Mesenchymal stem cell (in vitro differentiated cells and primary cell): ENCODE results near the gene SCN8A.

ENCODE experiments used
- DNase-seq: peaks from one replicate; pipeline ENCODE4 v3.0.0-alpha.2; 2013
- H2AFZ ChIP-seq: one replicate; pipeline ENCODE4 v1.6.1; 2013; ENCODE audit warnings: low read depth, mild to moderate bottlenecking, control low read depth, inconsistent platforms, low read length, moderate library complexity
- H2AK5ac ChIP-seq: 2 replicates; pipeline ENCODE4 v1.6.1; 2013; ENCODE audit warnings: low read length, moderate library complexity, mild to moderate bottlenecking, inconsistent platforms; ENCODE audit not compliant: severe bottlenecking
- H2BK120ac ChIP-seq: one replicate; pipeline ENCODE4 v1.6.1; 2013; ENCODE audit warnings: low read depth, mild to moderate bottlenecking, inconsistent platforms, low read length, moderate library complexity
- H2BK12ac ChIP-seq, 2 experiments: one replicate each; pipeline ENCODE4 v1.6.1; 2013; ENCODE audit warnings: inconsistent platforms in 2 of 2, low read length in 2 of 2, mild to moderate bottlenecking in 2 of 2, moderate library complexity in 2 of 2, control low read depth in 1 of 2
- H2BK15ac ChIP-seq: one replicate; pipeline ENCODE4 v1.6.1; 2013; ENCODE audit warnings: mild to moderate bottlenecking, low read depth, inconsistent platforms; ENCODE audit not compliant: poor library complexity, severe bottlenecking
- H2BK5ac ChIP-seq: 2 replicates; pipeline ENCODE4 v1.6.1; 2013; ENCODE audit warnings: low read depth, mild to moderate bottlenecking, low read length, control low read depth, inconsistent platforms; ENCODE audit not compliant: poor library complexity, severe bottlenecking
- H3K14ac ChIP-seq, 2 experiments: one replicate each; pipeline ENCODE4 v1.6.1; 2013; ENCODE audit warnings: inconsistent platforms in 2 of 2, low read length in 2 of 2, control low read depth in 1 of 2, mild to moderate bottlenecking in 1 of 2, moderate library complexity in 1 of 2
- H3K18ac ChIP-seq, 2 experiments: one replicate each; pipeline ENCODE4 v1.6.1; 2013; ENCODE audit warnings: inconsistent platforms in 2 of 2, low read length in 2 of 2, control low read depth in 1 of 2, low read depth in 1 of 2, mild to moderate bottlenecking in 1 of 2
- H3K23ac ChIP-seq, 2 experiments: one replicate each; pipeline ENCODE4 v1.6.1; 2013; ENCODE audit warnings: inconsistent platforms in 2 of 2, low read length in 2 of 2, mild to moderate bottlenecking in 2 of 2, moderate library complexity in 2 of 2, control low read depth in 1 of 2
- H3K27ac ChIP-seq: 2 replicates; pipeline ENCODE4 v1.5.1; 2013; ENCODE audit warnings: mild to moderate bottlenecking, moderate library complexity, low read length, control low read depth, inconsistent platforms; ENCODE audit not compliant: poor library complexity, severe bottlenecking
- H3K27me3 ChIP-seq, 2 experiments: 2 replicates each; pipeline versions ENCODE4 v1.6.1 to v1.7.0; 2013; ENCODE audit warnings: low read length in 2 of 2, mild to moderate bottlenecking in 2 of 2, moderate library complexity in 2 of 2, control low read depth in 1 of 2, inconsistent platforms in 1 of 2; ENCODE audit not compliant: control insufficient read depth in 1 of 2, insufficient read depth in 1 of 2
- H3K36me3 ChIP-seq, 2 experiments: 2 replicates each; pipeline versions ENCODE4 v1.6.1 to v1.7.0; 2013; ENCODE audit warnings: low read length in 2 of 2, control low read depth in 1 of 2, inconsistent platforms in 1 of 2, low read depth in 1 of 2, mild to moderate bottlenecking in 1 of 2; ENCODE audit not compliant: insufficient read depth in 2 of 2, control insufficient read depth in 1 of 2
- H3K4ac ChIP-seq, 2 experiments: one replicate each; pipeline ENCODE4 v1.6.1; 2013; ENCODE audit warnings: inconsistent platforms in 2 of 2, low read length in 2 of 2, mild to moderate bottlenecking in 2 of 2, moderate library complexity in 2 of 2, control low read depth in 1 of 2, low read depth in 1 of 2
- H3K4me1 ChIP-seq: 2 replicates; pipeline ENCODE4 v1.6.1; 2013; ENCODE audit warnings: low read depth, low read length, control low read depth; ENCODE audit not compliant: control insufficient read depth, insufficient read depth
- H3K4me2 ChIP-seq: 2 replicates; pipeline ENCODE4 v1.6.1; 2013; ENCODE audit warnings: low read length, mild to moderate bottlenecking, inconsistent platforms; ENCODE audit not compliant: poor library complexity, severe bottlenecking
- H3K4me3 ChIP-seq, 2 experiments: 2 replicates each; pipeline versions ENCODE4 v1.5.1 to v1.7.0; 2013; ENCODE audit warnings: low read length in 2 of 2, mild to moderate bottlenecking in 2 of 2, control low read depth in 1 of 2, low read depth in 1 of 2; ENCODE audit not compliant: insufficient read depth in 1 of 2
- H3K79me1 ChIP-seq: replicated peaks from 2 replicates; pipeline ENCODE4 v1.6.1; 2013; ENCODE audit warnings: mild to moderate bottlenecking, control low read depth, low read length, inconsistent platforms; ENCODE audit not compliant: poor library complexity, severe bottlenecking
- H3K9ac ChIP-seq: 2 replicates; pipeline ENCODE4 v1.7.0; 2013; ENCODE audit warnings: mild to moderate bottlenecking, low read length, moderate library complexity
- H3K9me3 ChIP-seq: 2 replicates; pipeline ENCODE4 v1.7.0; 2013; ENCODE audit warnings: mild to moderate bottlenecking, low read length; ENCODE audit not compliant: control insufficient read depth
- H4K8ac ChIP-seq: one replicate; pipeline ENCODE4 v1.6.1; 2013; ENCODE audit warnings: inconsistent platforms, mild to moderate bottlenecking, low read length, moderate library complexity
- H4K91ac ChIP-seq: one replicate; pipeline ENCODE4 v1.6.1; 2013; ENCODE audit warnings: mild to moderate bottlenecking, low read length, inconsistent platforms
- WGBS: methylation state at CpG from one replicate; pipeline ENCODE4 v1.1.7; 2013; ENCODE audit warnings: mixed read lengths; 5-methylcytosine and 5-hydroxymethylcytosine counted together

The SCN8A gene

DNA sequence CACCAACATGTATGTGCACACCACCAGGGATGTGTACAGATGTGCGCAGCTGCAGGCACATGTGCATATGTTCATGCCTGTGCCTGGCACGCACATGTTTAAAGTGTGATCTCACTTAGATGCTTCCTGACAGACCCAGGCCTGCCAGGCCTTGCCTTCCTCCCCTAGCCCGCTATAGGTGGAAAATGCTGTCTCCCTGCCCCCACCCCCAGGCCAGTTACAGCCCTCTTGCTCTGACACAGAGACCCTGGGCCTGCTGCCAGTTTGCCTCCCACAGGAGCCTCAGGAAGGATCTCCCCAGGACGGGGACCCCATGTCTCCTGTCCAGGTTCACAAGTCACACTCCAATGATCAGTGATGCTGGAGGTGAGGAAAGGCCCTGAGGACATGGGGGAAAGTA, 235.8 kb downstream of the SCN8A start:
- H3K36me3 ChIP-seq, result no peaks in the 10 kb centered on the region
- H3K9ac ChIP-seq, result no peak overlapping the region
- H3K27me3 ChIP-seq, result peaks cover 17 to 25% of the 10 kb centered on the region in 2 experiments
- no peak overlapping the region for H3K4ac ChIP-seq
- H3K14ac ChIP-seq, result no peak overlapping the region
- no peaks in the 10 kb centered on the region for H3K9me3 ChIP-seq
- H3K18ac ChIP-seq, result no peak overlapping the region
- H3K79me1 ChIP-seq, result no peaks in the 10 kb centered on the region
- 99% methylated on average over 3 of the region's 4 CpGs for WGBS
- no peak overlapping the region for H4K91ac ChIP-seq
- no peak for DNase-seq
- no peak overlapping the region for H3K23ac ChIP-seq
- no peak overlapping the region for H2BK5ac ChIP-seq
- no peak overlapping the region for H2AK5ac ChIP-seq
- no peak overlapping the region for H3K4me2 ChIP-seq
- H3K4me3 ChIP-seq, result no peak overlapping the region
- H4K8ac ChIP-seq, result no peak overlapping the region
- H2BK15ac ChIP-seq, result no peak overlapping the region
- peaks cover 10% of the 10 kb centered on the region for H3K4me1 ChIP-seq
- no peak overlapping the region for H2BK12ac ChIP-seq
- no peak overlapping the region for H2BK120ac ChIP-seq
- no peak overlapping the region for H2AFZ ChIP-seq
- no peak overlapping the region for H3K27ac ChIP-seq

DNA sequence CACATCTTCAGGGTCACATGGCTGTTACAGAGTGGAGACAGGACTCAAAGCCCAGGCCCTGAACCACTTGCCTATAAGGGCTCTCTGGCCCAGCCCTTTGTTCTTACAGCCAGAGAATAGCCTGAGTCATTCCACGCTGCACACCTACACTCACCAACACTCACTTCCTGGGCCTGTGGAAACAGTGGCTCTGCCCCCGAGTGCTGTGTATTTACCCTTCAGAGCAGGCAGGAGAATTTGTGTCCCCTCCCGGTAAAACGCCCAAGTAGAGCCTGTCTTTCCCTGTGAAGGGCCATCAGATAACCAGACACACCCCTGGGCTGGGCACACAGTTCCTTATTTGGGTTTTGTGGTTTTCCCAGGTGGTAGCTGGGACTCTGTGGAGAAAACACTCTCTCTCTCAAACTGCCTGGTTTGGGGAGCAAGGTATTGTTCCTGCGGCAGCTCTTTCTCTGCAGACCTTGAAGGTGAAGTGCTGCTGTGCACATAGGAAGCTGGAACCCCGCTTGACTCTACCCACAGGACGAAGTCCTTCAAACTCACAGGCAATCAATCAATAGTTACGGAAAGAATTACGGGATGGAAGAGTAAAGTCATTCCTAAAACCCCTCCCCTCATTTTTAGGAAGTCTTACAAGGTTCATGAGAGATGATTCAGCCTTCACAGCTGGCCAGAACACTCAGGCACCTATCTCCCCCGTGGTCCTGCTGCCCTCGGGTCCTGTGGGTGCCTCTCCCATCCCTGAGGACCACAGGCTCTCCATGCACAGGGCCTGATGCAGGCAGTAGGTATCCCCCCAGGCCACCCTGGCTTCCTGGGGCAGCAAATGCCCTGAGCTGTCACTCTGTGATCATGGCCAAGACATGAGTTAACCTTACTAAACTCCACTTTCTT, 237.1 kb downstream of the SCN8A start:
- Histone ChIP-seq H3K9me3 (no peaks in the 10 kb centered on the region), H3K4me1 (peaks cover 12% of the 10 kb centered on the region), H3K4me2 (no peak overlapping the region), H3K4me3 (no peak overlapping the region), H3K18ac (peak overlapping the region in 1 of 2 experiments; percentile 13), H3K4ac (no peak overlapping the region), H2BK5ac (no peak overlapping the region), H3K27me3 (peaks cover 27 to 36% of the 10 kb centered on the region in 2 experiments), H3K27ac (no peak overlapping the region), H2BK12ac (peak overlapping the region in 1 of 2 experiments; percentile 32), H3K14ac (peak overlapping the region in 1 of 2 experiments; percentile 93), H2AFZ (peak overlapping the region; percentile 5), H2BK120ac (no peak overlapping the region), H4K91ac (no peak overlapping the region), H3K9ac (no peak overlapping the region), H4K8ac (no peak overlapping the region), H2AK5ac (no peak overlapping the region), H3K23ac (no peak overlapping the region), H3K79me1 (no peaks in the 10 kb centered on the region), H3K36me3 (no peaks in the 10 kb centered on the region), H2BK15ac (no peak overlapping the region)
- DNase-seq, result no peak
- WGBS, result 75% methylated on average over 11 of the region's 11 CpGs

DNA sequence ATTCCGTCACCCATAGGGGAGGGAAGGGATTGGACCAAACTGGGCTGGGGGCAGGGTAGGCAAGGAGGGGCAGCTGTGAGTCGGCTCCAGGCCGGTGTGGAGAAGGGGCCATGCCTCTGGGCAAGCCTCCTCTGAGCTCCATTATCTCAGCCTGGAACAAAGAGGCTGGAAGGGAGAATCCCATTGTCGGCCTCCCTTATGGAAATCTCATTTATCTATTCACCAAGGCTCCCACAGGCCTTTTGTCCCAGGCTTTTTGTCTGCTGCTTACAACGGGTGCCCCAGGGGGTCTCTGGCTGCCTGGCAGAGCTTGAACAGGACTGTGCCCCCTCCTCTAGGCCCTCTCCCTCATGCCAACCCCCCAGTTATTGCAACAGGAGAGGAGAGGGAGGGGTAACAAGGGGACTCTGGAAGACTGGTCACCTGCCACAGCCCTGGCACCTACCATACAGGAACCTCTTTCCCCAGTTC, 238.0 kb downstream of the SCN8A start:
- DNase-seq, result no peak
- no peak overlapping the region for H2BK12ac ChIP-seq
- no peaks in the 10 kb centered on the region for H3K9me3 ChIP-seq
- peaks cover 12% of the 10 kb centered on the region for H3K4me1 ChIP-seq
- no peak overlapping the region for H3K4me2 ChIP-seq
- H3K27me3 ChIP-seq, result peaks cover 29 to 37% of the 10 kb centered on the region in 2 experiments
- H4K91ac ChIP-seq, result no peak overlapping the region
- no peak overlapping the region for H3K18ac ChIP-seq
- H3K4ac ChIP-seq, result no peak overlapping the region
- no peaks in the 10 kb centered on the region for H3K79me1 ChIP-seq
- no peak overlapping the region for H3K23ac ChIP-seq
- no peaks in the 10 kb centered on the region for H3K36me3 ChIP-seq
- no peak overlapping the region for H3K9ac ChIP-seq
- no peak overlapping the region for H2BK5ac ChIP-seq
- 74% methylated on average over 4 of the region's 5 CpGs for WGBS
- no peak overlapping the region for H4K8ac ChIP-seq
- H3K4me3 ChIP-seq, result no peak overlapping the region
- no peak overlapping the region for H2AFZ ChIP-seq
- H2AK5ac ChIP-seq, result no peak overlapping the region
- H2BK120ac ChIP-seq, result no peak overlapping the region
- no peak overlapping the region for H3K27ac ChIP-seq
- H2BK15ac ChIP-seq, result no peak overlapping the region
- H3K14ac ChIP-seq, result no peak overlapping the region

DNA sequence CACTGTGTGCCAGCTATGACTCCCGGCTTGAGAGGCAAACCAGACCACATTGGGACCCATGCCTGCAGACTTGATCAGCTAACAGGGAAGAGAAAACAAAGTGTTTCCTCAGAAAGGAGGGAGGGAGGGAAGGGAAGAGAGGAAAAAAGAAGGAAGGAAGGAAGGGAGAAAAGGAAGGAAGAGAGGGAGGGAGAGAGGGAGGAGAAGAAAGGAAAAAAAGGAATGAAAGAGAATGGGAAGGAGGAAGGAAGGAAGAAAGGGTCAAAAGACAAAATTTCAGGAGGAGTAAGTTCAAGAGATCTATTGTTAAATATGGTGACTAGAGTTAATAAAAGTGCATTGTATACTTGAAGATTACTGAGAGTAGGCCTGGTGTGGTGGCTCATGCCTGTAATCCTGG, 238.6 kb downstream of the SCN8A start:
- Histone ChIP-seq H2AFZ (no peak overlapping the region), H4K8ac (no peak overlapping the region), H3K27ac (no peak overlapping the region), H3K14ac (no peak overlapping the region), H4K91ac (no peak overlapping the region), H3K4me3 (no peak overlapping the region), H2BK12ac (no peak overlapping the region), H3K79me1 (no peaks in the 10 kb centered on the region), H3K4me1 (peaks cover 12% of the 10 kb centered on the region), H2BK5ac (no peak overlapping the region), H2BK15ac (no peak overlapping the region), H2AK5ac (no peak overlapping the region), H2BK120ac (no peak overlapping the region), H3K9me3 (no peaks in the 10 kb centered on the region), H3K27me3 (peaks cover 35 to 39% of the 10 kb centered on the region in 2 experiments), H3K4me2 (no peak overlapping the region), H3K4ac (no peak overlapping the region), H3K36me3 (no peaks in the 10 kb centered on the region), H3K18ac (no peak overlapping the region), H3K9ac (no peak overlapping the region), H3K23ac (no peak overlapping the region)
- 96% methylated on average over 1 of the region's 1 CpG for WGBS
- DNase-seq, result no peak
